Posterior vena cava (tissue), 2 donors: ENCODE measurements around the gene OR10H1. TPM values are rescaled to one million over a fixed set of nuclear protein-coding genes. Genes with fewer than 3 reads are reported as not detected.
"Not testable (repeated sequence)": the region's sequence is repeated elsewhere in the genome, so short reads cannot be mapped to it uniquely, and the experiment has no call there.

Experiments used
- DNase-seq: peaks from one replicate; pipeline ENCODE4 v3.0.0-alpha.2; 2020; ENCODE audit warnings: low spot score
- intact Hi-C, 2 donors: fragments of 100-400 bp; cut with DNase I; formaldehyde crosslinking; loops; one replicate each; pipeline versions ENCODE4 v1.14.1 to v1.14.2; 2022 to 2023
- total RNA-seq, 2 donors: library from RNA; stranded (reverse); fragmentation: NEBNext Ultra II Directional; extraction: Animal tissue kit (Norgen Biotek cat#: 25700); gene quantifications; one replicate each; pipeline ENCODE4 v1.2.1, GENCODE V29; 2021
- donor health status: DM: yes; HTN: yes; CAD: no.
- donor health status: DM: yes; HTN: yes; CAD: no.

OR10H1 gene
- total RNA-seq, 2 donors from 2014 or later = 0.05 to 0.09 TPM

GRCh38 chr19:15829786-15830185, 14.3 kb upstream of the OR10H1 start:
- no peak for DNase-seq
- intact Hi-C loops = no loop called here

- intact Hi-C loops = no loop called here
- DNase-seq = no peak
Observed at GRCh38 chr19:15829306-15829698, 13.8 kb upstream of the OR10H1 start.

- intact Hi-C loops, DNase-seq: not testable (repeated sequence)
Observed at GRCh38 chr19:15828611-15829305, 13.3 kb upstream of the OR10H1 start.

GRCh38 chr19:15828121-15828610, 12.7 kb upstream of the OR10H1 start:
- intact Hi-C loops = no loop called here
- DNase-seq = no peak

GRCh38 chr19:15825753-15826152, 10.3 kb upstream of the OR10H1 start:
- DNase-seq = no peak
- intact Hi-C loops = no loop called here

- intact Hi-C loops = no loop called here
- DNase-seq = no peak
Observed at GRCh38 chr19:15820646-15821045, 5.2 kb upstream of the OR10H1 start.

- intact Hi-C loops = no loop called here
- DNase-seq = no peak
Observed at GRCh38 chr19:15813916-15814315, 1.5 kb downstream of the OR10H1 start.

- intact Hi-C loops = no loop called here
Observed at GRCh38 chr19:15812060-15812722, 3.3 kb downstream of the OR10H1 start.

GRCh38 chr19:15811476-15811875, 4.0 kb downstream of the OR10H1 start:
- intact Hi-C loops = no loop called here
- DNase-seq = no peak

More at GRCh38 chr19:15812060-15812722, 3.3 kb downstream of the OR10H1 start:
- DNase-seq = no peak

- intact Hi-C loops = no loop called here
- DNase-seq = no peak
Observed at GRCh38 chr19:15810335-15810734, 5.1 kb downstream of the OR10H1 start.

- intact Hi-C loops, DNase-seq: not testable (repeated sequence)
Observed at GRCh38 chr19:15794279-15794678, 21.2 kb downstream of the OR10H1 start.

GRCh38 chr19:15790096-15790495, 25.4 kb downstream of the OR10H1 start:
- DNase-seq = no peak
- intact Hi-C loops = no loop called here

- intact Hi-C loops = no loop called here
- no peak for DNase-seq
Observed at GRCh38 chr19:15788594-15789270, 26.7 kb downstream of the OR10H1 start.

- DNase-seq = no peak
- intact Hi-C loops = no loop called here
Observed at GRCh38 chr19:15787611-15788155, 27.8 kb downstream of the OR10H1 start, which contains the start of gene OR10H5. OR10H5 (plus strand) TSS chr19:15787661; CDS start chr19:15794049, 6,388 bp downstream.

GRCh38 chr19:15782896-15783295, 32.6 kb downstream of the OR10H1 start:
- DNase-seq, intact Hi-C loops: not testable (repeated sequence)

- intact Hi-C loops = no loop called here
- DNase-seq = no peak
Observed at GRCh38 chr19:15782211-15782610, 33.3 kb downstream of the OR10H1 start.

GRCh38 chr19:15781661-15782060, 33.8 kb downstream of the OR10H1 start:
- intact Hi-C loops = no loop called here

GRCh38 chr19:15780610-15781418, 34.6 kb downstream of the OR10H1 start:
- intact Hi-C loops = no loop called here
- no peak for DNase-seq

More at GRCh38 chr19:15781661-15782060, 33.8 kb downstream of the OR10H1 start:
- no peak for DNase-seq
